NCI-H2196 treated with DMSO at 0.1 percent for 48 hours (cell line): ENCODE data around the gene ENDOU.
"Not testable (repeated sequence)": the region's sequence is repeated elsewhere in the genome, so short reads cannot be mapped to it uniquely, and the experiment has no call there.

Experiments
- DNase-seq: peaks from one replicate; lab custom pipeline; 2025; ENCODE audit not compliant: unreplicated experiment; lab: John Stamatoyannopoulos, UW

The ENDOU gene

DNA sequence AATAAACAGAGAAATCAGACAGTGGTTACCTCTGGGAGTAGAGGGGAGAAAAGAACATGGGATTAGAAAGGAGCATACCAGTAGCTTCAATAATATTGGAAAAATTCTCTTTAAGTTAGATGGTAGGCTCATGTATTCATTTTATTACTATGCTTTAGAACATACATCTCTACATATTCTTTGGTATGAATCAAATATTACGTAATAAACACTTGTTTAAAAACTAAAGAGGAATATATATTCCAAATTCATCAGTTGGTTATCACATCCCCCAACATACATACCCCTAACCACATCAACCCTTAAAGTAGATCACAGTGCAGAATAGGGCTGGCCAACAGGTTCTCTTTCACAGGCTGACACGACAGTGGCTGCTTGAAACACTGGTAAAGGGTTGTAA is 25.0 kb downstream of the ENDOU start:
- DNase-seq = no peak

DNA sequence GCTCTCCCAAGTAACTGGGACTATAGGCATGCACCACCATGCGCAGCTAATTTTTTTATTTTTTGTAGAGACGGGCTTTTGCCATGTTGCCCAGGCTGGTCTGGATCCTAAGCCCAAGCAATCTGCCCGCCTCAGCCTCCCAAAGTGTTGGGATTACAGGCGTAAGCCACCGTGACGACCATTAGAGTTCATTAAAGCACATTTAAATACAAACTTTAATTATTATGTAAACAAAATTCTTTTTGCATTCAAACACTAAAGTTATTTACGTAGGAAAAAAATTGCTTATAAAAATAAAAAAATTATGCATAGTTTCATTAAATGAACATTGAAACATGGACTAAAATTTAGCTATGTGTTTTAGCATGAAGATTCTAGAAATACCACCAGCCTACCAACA is 26.7 kb downstream of the ENDOU start:
- no peak for DNase-seq

DNA sequence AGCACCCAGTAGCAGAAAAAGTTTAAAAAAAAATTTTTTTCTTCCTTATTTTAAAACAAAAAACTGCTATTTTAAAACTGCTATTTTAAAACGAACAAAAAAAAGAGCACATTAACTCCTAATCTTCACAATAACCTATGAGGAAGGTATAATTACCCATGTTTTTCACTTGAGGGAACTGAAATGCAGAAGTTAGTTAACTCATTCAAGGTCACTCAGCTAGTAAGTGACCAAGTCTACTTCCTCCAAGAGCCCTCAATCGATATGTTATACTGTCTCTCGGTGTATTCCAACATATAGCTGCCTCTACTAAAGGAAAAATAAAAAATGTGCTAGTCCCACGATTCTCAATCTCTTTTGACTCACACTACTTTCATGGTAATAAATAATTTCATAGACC is 27.2 kb downstream of the ENDOU start:
- no peak for DNase-seq

DNA sequence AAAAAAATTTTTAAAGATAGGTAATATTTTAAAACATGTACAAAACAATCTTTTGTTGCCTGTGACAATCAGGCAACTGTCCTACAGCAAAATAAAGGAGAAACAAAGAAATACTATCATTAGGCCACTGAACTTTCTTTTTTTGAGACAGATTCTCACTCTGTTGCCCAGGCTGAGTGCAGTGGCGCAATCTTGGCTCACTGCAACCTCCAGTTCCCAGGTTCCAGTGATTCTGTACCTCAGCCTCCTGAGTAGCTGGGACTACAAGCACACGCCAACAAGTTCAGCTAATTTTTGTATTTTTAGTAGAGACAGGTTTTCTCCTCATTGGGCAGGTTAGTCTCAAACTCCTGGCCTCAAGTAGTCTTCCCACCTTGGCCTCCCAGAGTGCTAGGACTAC is 36.1 kb downstream of the ENDOU start:
- DNase-seq = no peak

DNA sequence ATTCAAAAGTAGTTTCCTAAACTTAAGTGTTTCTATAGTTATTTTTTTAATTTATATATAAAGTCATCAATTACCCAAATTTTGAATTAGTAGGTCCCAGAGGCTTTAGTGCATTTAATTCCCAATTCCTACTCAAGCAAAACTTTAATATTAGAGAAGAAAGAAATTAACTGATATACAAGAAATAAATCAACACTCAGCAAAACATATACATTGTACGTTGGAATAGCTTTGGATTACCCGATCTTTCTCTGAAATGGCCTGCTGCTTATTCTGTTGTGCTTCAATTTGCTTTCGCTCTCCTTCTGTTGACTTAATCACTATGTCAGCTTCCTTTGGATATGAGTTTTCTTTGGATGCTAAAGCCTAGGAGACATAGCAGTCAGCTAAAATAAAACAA is 37.7 kb downstream of the ENDOU start:
- DNase-seq = no peak

DNA sequence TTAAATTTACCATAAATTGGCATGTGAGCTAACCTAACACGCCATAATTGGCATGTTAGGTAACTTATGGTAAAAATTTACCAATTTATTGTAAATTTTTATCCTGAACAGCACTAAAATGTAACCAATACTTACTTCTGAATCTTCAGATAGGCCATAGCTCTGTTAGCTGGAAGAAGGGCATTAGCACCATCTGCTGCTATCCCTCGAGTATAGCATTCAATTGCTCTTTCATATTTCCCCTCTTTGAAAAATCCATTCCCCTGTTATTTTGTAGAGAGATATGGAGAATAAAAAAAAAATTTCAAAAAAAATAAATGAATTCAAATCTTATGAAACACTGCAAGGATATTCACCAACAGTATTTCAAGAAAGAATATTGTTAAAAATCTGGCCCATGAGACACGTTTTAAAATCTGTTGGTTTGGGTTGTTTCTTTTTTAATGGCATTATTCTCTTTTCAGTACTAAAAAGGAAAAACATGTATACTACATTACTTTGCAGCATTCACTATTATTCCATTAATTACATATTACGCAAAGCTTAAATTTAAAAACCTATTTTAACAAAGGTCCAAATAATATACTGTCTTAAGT is 38.5 kb downstream of the ENDOU start:
- DNase-seq = no peak

DNA sequence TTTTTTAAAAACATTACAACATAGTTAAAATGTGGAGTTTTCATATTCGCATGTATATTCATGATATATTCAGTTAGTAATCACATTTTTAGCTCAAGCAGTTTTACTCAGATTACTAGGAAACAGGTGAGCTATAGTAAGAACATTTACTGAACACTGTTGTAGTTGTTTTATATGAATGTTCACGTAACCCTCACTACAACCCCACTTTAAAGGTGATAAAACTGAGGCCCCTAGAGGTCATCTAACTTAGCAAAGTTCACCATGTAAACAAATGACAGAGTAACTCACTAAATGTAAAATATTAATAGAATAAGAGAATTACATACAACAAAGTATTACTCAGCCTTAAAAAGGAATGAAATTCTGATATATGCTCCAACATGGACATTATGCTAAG is 45.5 kb downstream of the ENDOU start:
- no peak for DNase-seq

DNA sequence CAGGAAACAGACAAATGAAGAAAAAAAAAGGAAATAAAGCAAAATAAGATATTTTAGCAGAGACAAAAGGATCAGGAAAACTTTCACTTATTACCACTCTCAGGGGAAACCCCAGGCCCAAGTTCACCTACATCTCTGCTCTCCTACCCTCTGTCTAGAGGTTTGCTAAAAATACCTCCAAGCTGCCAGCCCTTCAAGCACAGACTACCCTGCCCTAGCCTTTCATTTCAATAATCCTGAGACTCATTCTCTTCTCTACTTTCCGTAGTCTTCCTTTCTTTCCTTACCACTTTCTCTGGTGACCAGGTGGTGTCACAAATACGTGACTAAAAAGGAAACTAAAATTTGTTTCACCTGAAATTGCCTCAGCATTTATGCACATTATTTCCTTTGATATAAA is 53.2 kb downstream of the ENDOU start:
- no peak for DNase-seq

DNA sequence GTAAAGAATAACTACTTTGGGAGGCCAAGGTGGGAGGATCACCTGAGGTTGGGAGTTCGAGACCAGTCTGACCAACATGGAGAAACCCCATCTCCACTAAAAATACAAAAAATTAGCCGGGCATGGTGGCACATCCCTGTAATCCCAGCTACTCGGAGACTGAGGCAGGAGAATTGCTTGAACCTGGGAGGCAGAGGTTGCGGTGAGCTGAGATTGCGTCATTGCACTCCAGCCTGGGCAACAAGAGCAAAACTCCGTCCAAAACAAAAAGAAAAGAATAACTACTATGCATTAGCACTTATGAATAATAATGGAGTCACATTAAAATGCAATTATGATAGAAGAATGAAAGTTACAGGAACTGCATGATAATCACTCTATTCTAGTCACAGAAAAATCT is 57.4 kb downstream of the ENDOU start:
- DNase-seq = not testable (repeated sequence)
